ENCODE data around the gene CFAP107. TPM values are rescaled to one million over a fixed set of nuclear protein-coding genes. Genes with fewer than 3 reads are reported as not detected.

The CFAP107 gene
- total RNA-seq, 1 donor from 2014 or later, result 2.9 TPM

- peaks cover 4% of the 10 kb centered on the region for H3K27me3 ChIP-seq (ENCODE audit: low read depth)
- no peak for DNase-seq
- H3K4me3 ChIP-seq, result no peak overlapping the region
- no peaks in the 10 kb centered on the region for H3K4me1 ChIP-seq
- intact Hi-C loops (cut with DNase I), result no loop called here
- no peaks in the 10 kb centered on the region for H3K9me3 ChIP-seq
- ATAC-seq, result no peak
- H3K27ac ChIP-seq, result no peak overlapping the region
- TF ChIP-seq CTCF (IDR thresholded peaks at IDR 0.05), result no peak
- H3K36me3 ChIP-seq, result no peaks in the 10 kb centered on the region
Measured at GRCh38 chr1:12772520-12772919, 26.5 kb downstream of the CFAP107 start.

- Histone ChIP-seq H3K27ac (no peak within 1 kb of the TSS), H3K27me3 (ENCODE audit: low read depth) (peaks cover 8% of the 10 kb centered on the region), H3K36me3 (no peaks in the 10 kb centered on the region), H3K4me1 (no peaks in the 10 kb centered on the region), H3K9me3 (no peaks in the 10 kb centered on the region), H3K4me3 (no peak within 1 kb of the TSS)
- no peak for TF ChIP-seq CTCF (IDR thresholded peaks at IDR 0.05)
- ATAC-seq, result no peak
- intact Hi-C loops (cut with DNase I), result no loop called here
- no peak for DNase-seq
Measured at GRCh38 chr1:12773438-12773837, 27.4 kb downstream of the CFAP107 start, which contains the start of gene PRAMEF12. TSS of gene PRAMEF12 (plus strand) at chr1:12773738. CDS start at chr1:12774868, 1,130 bp downstream.

- H3K9me3 ChIP-seq, result no peaks in the 10 kb centered on the region
- H3K4me1 ChIP-seq, result no peaks in the 10 kb centered on the region
- H3K4me3 ChIP-seq, result no peak overlapping the region
- no peaks in the 10 kb centered on the region for H3K36me3 ChIP-seq
- no peak for TF ChIP-seq CTCF (IDR thresholded peaks at IDR 0.05)
- peaks cover 5% of the 10 kb centered on the region for H3K27me3 ChIP-seq (ENCODE audit: low read depth)
- intact Hi-C loops (cut with DNase I), result no loop called here
- no peak overlapping the region for H3K27ac ChIP-seq
- DNase-seq (no peak), ATAC-seq (no peak)
Measured at GRCh38 chr1:12774801-12775345, 28.9 kb downstream of the CFAP107 start.

- H3K27me3 ChIP-seq (ENCODE audit: low read depth), result peaks cover 5% of the 10 kb centered on the region
- intact Hi-C loops (cut with DNase I), result no loop called here
- no peak overlapping the region for H3K4me3 ChIP-seq
- H3K4me1 ChIP-seq, result no peaks in the 10 kb centered on the region
- DNase-seq (no peak), ATAC-seq (no peak)
- no peaks in the 10 kb centered on the region for H3K36me3 ChIP-seq
- H3K27ac ChIP-seq, result no peak overlapping the region
- TF ChIP-seq CTCF (IDR thresholded peaks at IDR 0.05), result no peak
- H3K9me3 ChIP-seq, result no peaks in the 10 kb centered on the region
Measured at GRCh38 chr1:12775443-12775842, 29.4 kb downstream of the CFAP107 start.

GRCh38 chr1:12776801-12777557 is 31.0 kb downstream of the CFAP107 start:
- no peak overlapping the region for H3K27ac ChIP-seq
- ATAC-seq, result no peak
- H3K4me1 ChIP-seq, result no peaks in the 10 kb centered on the region
- intact Hi-C loops (cut with DNase I), result no loop called here
- no peak overlapping the region for H3K4me3 ChIP-seq
- TF ChIP-seq CTCF (IDR thresholded peaks at IDR 0.05), result no peak
- H3K9me3 ChIP-seq, result no peaks in the 10 kb centered on the region
- no peak for DNase-seq
- H3K36me3 ChIP-seq, result no peaks in the 10 kb centered on the region
- peaks cover 5% of the 10 kb centered on the region for H3K27me3 ChIP-seq (ENCODE audit: low read depth)
